NCI-H2107 (cell line): ENCODE measurements around the gene KIF2A.

Experiments
- DNase-seq: peaks from one replicate; lab custom pipeline; 2025; lab: John Stamatoyannopoulos, UW

KIF2A gene

DNA sequence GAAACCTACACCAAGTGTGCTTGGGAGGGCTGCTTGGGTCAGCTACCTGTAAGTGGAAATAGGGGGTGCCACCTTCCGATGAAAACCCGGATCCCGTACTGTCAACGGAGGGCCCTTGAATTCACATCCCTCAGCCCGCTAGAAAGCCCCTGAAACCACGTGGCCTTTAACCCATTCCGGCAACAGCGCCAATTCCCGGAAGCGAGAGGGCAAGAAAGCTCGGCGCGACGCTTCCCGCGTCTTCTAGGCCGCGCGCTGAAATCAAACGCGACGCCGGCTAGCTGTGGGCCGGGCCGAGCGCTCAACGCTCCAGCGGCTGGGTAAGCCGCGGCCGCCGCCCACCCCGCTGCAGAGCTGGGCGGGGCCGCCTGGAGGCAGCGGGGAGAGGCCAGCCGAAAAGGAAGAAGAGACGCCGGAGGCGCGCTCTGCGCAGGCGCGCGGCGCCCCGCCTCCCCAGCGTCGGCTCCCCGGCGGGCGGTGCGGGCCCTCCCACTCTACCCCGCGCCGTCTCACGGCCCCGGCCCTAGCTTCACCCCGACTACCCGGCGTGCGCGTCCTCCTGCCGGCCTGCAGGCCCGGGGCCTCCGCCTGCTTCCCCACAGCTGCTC is at the start of gene KIF2A:
TSS of gene KIF2A (plus strand) at position 492 of the 608 bp plus-strand sequence. CDS start 267 bp downstream, outside the sequence.
- peak; percentile 52 for DNase-seq

DNA sequence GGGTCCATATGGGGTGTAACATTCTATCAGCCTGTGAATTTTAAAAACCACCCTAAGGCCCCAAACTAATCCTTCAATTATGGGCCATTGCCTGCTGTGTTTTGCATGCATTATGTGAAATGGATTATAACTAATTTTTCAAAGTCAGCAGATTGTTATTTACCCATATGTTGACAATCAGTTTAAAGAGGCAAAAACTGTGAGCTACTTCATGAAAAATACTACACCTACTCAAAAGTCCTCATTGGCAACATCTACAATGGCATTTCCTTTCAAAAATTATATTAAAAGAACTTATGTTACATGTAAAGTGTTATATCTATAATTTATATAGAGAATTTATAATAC is 49.0 kb upstream of the KIF2A start:
- DNase-seq: no peak

DNA sequence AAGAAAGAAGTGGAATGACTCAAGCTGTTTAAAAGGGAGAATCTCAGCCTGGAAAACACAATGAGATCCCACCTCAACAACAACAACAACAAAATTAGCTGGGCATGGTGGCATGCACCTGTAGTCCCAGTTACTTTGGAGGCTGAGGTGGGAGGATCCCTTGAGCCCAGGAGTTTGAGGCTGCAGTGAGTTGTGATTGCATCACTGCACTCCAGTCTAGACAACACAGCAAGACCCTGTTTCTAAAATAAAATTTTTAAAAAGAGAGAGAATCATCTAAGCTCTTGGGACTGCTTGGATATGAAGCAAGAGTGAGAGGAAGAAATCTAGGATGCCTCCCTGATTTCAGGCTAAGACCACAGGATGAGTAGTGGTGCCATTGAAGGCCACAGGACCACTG is 47.4 kb upstream of the KIF2A start:
- no peak for DNase-seq

DNA sequence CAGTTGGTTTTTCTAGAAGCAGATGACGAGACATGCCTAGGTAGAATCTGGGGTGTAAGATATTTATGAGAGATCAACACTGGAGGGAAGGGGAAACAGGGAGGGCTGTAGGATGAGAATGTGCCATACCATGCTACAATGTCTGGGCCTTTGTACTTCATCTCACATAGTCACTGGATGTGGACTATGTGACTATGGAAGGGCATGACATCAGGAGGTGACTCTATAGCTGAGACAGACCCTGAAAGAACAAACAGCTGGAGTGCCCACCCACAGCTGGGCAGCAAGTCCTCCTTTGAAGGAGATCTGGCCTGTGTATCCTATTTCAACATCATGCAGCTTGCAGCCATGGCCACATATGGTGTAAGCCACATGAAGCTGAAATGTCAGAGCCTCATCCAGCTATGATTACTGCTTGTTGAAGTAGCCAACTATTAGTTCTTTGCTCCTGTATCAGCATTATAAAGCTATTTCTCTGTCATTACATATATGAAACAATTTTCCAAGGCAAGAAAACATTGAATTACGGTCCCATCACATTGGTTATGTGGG is 46.2 kb upstream of the KIF2A start:
- DNase-seq: no peak

DNA sequence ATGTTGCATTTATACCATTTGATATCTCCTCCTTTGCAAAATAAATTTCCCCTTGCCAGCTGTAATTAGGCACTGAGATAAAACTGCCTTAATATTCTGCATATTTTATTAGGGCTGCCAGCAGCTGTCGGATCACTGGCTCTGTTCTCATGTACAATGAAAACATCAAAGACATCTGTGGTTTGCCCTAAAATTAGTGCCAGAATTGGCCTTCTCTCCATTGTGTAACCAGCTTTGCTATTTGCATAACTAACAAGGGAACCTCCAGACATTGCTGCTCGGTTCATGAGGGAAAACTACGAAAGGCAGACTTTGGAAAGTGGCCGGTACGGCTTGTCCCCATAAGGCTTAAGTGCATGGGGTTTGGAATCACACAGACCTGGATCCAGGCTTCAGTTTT is 45.5 kb upstream of the KIF2A start:
- DNase-seq: no peak

DNA sequence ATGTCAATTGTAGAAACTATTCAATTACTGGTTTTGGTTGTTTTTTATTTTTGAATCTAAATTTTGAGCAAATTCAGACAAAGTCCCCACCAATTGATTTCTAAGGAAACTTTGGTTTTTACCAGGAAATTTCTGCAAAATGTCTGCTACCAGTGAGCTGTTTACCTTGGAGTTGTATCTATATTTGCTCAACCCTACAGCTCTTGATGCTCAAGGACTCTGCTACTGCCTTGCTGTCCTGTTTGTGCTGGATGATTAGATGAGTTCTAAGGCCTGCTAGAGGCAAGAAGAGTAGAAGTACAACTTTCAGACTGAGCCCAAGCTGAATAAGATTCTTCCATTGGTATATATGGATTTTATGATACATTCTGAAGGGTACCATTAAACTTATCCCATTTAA is 42.6 kb upstream of the KIF2A start:
- no peak for DNase-seq

DNA sequence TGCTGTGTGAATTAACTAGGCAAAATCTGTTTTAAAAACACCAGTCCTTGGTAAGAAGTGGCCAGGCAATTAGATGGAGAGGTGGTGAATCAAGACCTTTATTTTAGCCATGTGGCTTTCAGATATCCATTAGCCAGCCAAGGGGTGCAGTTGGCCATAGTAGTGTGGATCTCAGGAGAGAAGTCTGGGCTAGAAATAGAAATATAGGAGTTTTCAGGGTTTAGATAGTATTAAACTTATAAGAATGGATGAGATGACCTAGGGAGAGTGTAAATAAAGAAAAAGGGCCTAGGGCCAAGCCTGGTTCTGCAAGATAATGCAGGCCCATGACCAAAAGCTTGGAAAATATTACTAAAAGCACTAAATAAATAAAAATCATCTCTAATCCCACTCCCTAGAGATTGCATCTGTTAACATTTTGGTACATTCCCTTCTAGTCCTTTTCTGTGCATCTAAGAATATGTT is 40.3 kb upstream of the KIF2A start:
- DNase-seq: no peak

DNA sequence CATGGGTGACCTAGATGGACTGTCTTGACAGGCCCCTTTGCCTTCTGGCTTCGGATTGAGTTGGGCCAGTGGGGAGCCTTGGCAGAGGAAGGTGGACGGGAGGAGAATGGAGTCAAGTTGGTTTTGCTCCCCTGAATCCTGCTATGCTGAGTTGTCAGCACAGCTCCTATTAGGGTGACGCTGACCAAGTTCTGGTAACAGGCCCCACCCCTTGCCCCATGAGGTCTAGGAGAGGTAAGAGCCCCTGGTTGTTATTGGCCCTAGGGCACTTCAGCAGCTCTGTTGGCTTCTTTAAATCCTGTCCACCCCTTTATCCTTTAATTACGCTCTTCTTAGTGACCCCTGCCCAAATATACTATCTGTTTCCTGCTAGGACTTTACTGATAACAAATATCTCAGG is 39.4 kb upstream of the KIF2A start:
- DNase-seq: no peak

DNA sequence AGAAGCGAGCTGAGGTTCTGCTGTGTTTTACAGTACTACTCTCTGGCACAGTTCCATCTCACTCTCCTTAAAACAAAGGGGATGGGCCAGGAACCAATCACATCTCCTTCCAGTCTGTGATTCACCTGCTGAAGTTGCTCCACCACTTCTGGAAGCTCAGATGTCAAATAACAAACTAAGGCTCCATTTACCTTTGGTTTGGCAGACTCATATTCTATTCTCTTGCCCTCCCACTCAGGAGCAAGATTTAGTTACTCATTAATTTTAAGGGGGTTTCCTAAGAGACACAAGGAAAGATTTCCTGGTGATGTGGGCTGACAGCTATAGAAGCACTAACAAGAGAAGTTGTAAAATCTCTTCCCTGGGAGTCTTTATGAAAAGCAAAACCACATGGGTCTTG is 37.8 kb upstream of the KIF2A start:
- peak; percentile 1 for DNase-seq

DNA sequence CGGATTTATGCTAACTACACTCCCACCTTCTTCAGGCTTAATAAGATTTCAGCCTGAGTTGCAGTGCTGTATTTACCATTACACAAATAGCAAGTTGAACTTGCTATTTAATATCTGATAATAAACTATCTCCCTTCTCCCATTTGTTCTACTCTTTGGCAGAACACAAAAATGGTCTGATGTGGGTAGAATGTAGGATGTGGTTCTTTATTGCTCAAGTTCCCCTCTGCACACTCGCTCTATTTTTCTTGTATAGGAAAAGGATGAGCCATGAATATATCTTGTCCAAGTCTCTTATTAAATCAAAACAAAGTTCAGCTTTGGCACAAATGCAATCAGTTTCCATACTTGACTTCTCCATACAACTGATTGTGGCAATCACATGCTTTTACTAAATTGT is 37.2 kb upstream of the KIF2A start:
- DNase-seq: no peak

DNA sequence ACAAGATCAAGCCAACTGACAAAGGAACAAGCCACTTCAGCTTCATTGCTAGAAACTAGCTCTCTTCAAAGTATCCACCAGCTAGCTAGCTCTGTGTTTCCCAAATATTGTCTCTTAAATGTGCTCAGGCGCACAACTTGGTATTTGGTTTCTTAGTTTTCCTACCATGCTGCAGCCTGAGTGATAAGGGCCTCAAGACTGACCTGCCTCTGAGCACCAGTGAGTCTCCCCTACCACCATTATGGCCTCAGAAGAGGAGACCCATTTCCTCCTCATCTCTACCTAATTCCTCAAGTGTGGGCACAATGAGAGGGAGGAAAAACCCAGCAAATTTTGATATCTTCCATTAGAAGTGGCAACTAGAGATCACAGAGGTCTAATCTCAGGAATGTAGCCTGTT is 34.6 kb upstream of the KIF2A start:
- DNase-seq: no peak

DNA sequence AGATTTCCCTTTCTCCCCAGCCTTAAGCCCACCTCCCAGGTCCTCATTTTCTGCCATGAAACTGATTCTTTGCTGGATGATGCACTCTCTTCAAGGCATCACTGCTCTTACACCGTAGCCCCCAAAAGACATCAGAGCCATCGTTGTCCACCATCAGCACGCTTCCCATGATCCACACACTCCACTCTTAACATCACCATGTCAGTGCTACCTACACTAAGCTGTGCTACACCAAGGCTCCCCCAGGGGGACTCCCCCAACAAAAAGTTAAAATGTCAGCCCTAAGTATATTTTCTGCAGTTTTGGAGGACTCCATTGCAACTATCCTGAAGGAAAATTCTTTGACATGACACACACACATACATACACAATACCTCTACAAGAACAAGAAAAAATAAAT is 34.1 kb upstream of the KIF2A start:
- no peak for DNase-seq

DNA sequence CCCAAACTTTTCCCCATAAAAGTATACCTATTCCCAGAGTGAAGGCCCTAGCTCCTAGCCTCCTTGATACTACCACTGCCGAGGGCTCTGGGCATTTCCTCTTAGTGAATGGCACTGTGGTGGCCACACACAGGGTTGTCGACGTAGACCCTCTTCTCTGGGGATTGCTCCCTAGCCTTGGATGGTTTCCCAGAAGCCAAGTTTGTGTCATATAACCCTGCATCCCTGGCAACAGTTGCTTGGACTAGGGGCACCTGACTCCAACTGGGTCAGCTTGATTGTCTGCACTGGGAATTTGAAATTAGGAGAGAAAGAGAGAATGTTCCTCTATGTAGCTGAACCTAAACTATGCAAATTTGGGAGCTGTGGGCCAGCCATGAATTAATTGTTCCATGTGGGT is 32.3 kb upstream of the KIF2A start:
- DNase-seq: no peak

DNA sequence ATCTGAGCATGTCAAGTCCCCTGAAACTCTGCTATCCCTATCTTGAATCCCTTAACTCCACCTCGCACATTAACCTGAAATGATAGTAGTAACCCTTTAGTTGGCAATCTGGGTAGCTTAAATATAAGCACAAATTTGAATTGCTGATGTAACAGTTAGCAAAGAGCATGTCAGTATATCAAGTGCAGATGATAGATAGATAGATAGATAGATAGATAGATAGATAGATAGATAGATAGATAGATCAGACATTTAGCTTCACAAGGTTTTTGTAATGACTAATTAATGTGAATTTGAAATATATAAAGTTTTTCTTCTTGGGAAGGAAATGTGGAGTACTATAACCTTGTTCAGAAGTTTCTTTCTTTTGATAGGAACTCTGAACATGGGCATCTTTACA is 30.4 kb upstream of the KIF2A start:
- DNase-seq: no peak

DNA sequence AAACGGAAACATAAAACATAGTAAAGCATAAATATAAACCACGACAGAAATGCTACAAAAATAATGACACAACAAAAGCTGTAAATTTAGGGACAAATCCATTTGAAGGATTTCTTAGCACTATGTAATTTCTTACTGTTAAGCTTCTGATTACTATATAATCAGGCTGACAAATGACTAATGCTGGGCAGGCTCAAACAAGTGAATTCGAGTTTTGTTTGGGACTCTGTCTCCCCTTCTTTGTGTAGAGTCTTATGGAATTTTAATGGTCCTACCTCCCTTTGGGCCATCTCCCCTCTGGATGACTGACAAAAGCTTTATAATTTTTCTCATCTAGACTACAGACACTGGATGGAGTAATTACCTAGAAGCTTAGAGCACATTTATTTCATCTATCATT is 24.6 kb upstream of the KIF2A start:
- DNase-seq: no peak

DNA sequence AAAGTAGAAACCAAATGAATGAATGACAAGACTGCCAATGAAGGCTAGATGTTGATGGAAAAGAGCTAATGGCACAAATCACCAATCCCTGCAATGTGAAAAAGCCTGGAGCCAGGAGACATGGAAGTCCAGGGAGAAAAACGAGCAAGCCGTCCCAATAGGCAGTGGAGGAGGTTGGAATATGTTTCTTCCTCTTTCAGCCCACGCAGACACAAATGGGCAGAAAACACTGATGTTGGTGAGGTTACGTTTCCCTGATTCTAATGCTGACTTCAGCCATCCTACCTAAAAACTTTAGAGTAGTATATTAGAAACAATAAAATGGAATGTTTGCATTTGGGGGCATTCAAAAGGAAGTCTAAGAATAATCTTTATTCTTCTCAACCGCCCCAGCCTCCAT is 23.9 kb upstream of the KIF2A start:
- no peak for DNase-seq

DNA sequence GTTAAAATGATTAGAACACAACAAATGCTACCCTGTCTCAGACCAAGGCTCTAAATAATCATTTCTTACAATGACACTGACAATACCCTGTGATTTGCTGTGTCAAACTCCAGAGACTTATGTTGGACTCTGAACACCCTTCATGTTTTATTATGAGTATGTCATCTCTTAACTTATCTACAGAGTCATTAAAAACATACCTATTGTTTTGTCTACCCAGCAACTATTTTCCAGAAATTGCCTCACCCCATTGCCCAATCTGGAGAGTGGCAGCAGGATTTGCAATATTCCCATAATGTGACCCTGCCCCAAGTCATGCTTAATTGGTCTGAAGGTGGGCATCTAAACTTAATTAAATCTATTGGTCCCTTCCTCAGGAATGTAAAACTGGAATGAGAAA is 23.0 kb upstream of the KIF2A start:
- DNase-seq: no peak

DNA sequence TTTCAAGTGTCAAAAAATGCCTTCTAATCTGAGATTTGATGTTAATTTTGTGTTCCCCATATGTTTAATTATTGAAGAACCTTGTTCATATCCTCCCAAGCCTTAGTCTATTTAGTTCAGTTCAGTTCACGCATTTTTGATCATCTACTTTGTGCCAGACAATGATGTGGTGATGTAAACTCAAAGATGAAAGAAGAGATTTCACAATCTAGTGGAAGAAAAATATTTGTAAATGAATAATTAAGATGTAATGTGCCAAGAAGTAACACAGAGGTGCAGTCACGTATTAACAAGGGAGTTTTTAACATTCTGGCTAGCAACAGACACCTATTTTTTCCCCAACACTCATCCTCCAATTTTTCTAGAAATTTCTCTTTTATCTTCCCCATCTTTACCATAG is 22.1 kb upstream of the KIF2A start:
- DNase-seq: no peak

DNA sequence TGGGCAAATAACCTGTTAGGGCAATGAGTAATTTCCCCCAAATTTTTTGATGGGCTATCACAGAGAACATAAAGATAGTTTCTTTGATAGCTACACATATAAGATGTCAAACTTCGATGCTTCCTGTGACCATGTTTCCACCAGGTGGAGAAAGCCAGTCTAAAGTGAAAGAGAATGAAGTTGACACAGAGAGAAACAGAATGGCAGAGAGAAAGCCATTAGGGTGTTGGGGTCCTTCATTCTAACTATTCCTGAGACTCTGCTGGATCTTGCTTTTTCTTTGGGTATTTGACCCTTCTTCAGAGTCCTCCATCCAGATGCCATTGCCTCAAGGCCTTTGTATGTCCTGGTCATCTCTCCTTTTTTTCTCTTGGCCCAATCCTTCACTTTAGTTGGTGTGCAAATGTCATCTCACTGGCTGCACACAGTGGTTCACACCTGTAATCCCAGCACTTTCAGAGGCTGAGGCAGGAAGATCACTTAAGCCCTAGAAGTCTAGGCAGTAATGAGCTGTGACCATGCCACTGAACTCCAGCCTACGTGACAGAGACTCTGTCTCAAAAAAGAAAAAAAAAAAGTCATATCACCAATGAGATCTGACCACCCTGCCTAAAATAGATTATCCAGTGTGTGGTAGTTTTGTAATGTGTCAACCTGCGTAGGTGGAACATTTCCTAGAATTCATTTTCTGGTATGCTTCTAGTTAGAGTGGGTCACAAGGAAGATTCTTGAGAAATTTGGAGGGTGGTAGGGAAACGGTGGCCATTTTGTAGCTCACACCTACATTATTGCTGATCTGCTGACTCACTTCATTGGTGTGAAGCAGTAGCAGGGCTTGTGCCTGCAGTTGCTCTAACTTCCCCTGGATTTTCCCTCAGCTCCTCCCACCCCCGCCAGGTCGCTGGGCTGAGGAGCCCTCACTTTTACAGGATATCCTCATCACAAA is 20.8 kb upstream of the KIF2A start:
- DNase-seq: no peak

DNA sequence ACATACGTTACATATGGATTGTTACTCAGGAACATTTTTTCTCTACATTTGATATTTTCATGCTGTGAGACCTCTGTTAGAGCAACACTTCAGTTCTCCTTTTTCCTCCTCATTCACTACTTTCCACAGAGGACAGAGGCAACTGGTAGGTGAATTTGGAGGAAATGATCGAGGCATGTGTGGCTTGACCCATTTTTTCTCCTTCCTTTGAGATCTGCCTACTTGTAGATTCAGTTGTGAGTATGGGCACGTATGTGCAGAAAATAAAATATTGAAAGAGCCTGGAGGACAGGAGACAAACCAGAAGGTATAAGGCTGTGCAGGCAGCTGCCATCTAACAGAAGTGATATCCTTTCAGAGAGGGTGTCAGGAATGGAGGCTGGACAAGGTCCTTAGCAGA is 19.2 kb upstream of the KIF2A start:
- no peak for DNase-seq

DNA sequence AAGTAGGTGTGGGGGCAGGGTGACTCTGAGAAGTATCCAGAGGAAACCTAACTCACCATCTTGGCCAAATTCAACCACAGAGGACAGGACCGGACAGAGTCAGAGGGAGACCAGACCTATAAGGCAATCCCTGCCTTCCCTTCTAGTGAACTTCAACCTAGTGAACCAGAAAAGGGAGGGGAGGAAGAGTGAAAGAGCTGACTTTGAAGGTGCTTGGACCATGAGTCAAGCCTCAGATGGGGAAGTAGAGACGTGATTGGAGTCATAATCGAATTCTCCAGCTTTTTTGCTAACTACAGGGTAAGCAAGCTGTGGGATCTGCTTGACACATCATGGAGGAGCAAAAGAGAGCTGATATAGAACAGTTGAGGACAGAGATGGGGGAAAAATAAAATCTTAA is 18.8 kb upstream of the KIF2A start:
- no peak for DNase-seq

DNA sequence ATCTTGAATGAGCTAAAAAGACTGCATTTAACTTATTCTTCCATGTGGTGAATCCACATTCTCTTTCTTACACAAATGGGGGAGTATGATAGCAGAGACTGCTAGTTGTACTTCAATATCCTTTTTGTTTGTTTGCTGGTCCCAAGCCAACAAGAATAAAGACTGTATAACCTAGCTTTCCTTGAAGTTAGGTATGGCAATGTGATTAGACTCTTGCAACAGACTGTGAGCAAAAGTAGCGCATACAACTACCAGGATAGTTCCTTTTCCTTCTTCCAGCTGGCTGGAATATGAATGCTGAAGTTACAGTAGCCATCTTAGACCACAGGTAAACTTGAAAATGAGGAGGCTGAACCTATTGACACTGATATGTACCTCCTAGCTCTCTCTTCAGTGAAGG is 17.9 kb upstream of the KIF2A start:
- no peak for DNase-seq

DNA sequence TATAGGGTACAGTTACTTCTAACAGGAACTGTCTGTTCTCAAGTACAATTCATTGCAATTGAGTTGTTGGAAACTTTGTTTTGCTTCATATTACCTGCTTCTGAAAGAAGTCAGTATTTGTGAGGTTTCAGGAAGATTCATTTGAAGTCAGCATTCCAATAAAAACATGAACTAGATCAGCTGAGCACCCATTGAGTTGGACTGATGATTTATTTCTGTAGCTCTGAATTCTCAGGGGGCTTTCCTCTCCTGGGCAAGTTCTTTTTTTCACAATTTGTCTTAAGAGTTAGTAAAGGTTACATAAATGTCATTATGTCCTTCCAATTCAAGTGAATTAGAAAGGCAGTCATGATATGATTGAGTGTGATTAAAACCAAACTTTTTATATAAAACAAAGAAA is 16.2 kb upstream of the KIF2A start:
- no peak for DNase-seq
